ENCODE data around the gene CD4. TPM values are rescaled to one million over a fixed set of nuclear protein-coding genes. Genes with fewer than 3 reads are reported as not detected.

CD4 gene
- total RNA-seq, 1 donor from 2014 or later = not detected

DNA sequence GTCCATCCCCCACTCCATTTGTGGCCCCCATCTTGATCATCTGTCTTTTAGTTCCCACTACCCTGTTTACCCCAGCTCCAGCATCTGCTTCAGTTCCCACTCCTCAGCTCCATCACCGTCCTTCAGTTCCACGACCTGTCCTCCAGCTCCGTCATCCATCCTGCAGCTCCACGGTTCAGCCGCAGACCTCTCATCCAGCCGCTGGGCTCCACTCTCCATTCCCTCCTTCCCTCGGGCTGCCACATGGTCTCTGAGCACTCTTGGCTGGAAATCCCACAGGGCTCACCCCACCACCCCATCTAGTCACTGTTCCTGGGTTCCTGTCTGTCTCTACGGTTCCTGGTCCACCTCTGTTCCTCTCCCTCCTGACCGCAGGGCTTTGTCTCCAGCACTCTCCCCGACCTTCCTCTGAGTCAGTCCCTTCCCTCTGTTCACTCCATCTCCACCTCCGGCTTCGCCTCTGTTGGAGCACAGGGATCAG, 35.6 kb downstream of the CD4 start:
- H3K27me3 ChIP-seq (ENCODE audit: control insufficient read depth, insufficient read depth, low read length) = peaks cover 23% of the 10 kb centered on the region
- H3K36me3 ChIP-seq (ENCODE audit: control insufficient read depth, insufficient read depth, low read length) = no peaks in the 10 kb centered on the region
- DNase-seq (ENCODE audit: low read depth) = peak; percentile 43
- H3K4me3 ChIP-seq (ENCODE audit: low read depth, low read length) = no peak overlapping the region
- no peak for FAIRE-seq
- TF ChIP-seq CTCF (IDR thresholded peaks at IDR 0.05; ENCODE audit: insufficient read depth, low read length, severe bottlenecking) = no peak

- H3K36me3 ChIP-seq (ENCODE audit: control insufficient read depth, insufficient read depth, low read length) = no peaks in the 10 kb centered on the region
- peaks cover 21% of the 10 kb centered on the region for H3K27me3 ChIP-seq (ENCODE audit: control insufficient read depth, insufficient read depth, low read length)
- DNase-seq (ENCODE audit: low read depth) = peak; percentile 68
- H3K4me3 ChIP-seq (ENCODE audit: low read depth, low read length) = no peak overlapping the region
- FAIRE-seq = no peak
- TF ChIP-seq CTCF (IDR thresholded peaks at IDR 0.05; ENCODE audit: insufficient read depth, low read length, severe bottlenecking) = peak; percentile 96
Observed at GRCh38 chr12:6825398-6826124, 36.2 kb downstream of the CD4 start.

GRCh38 chr12:6826125-6826733, 36.9 kb downstream of the CD4 start:
- no peak overlapping the region for H3K4me3 ChIP-seq (ENCODE audit: low read depth, low read length)
- no peak for FAIRE-seq
- DNase-seq (ENCODE audit: low read depth) = no peak
- TF ChIP-seq CTCF (IDR thresholded peaks at IDR 0.05; ENCODE audit: insufficient read depth, low read length, severe bottlenecking) = no peak
- peaks cover 18% of the 10 kb centered on the region for H3K27me3 ChIP-seq (ENCODE audit: control insufficient read depth, insufficient read depth, low read length)
- no peaks in the 10 kb centered on the region for H3K36me3 ChIP-seq (ENCODE audit: control insufficient read depth, insufficient read depth, low read length)

- Histone ChIP-seq H3K36me3 (ENCODE audit: control insufficient read depth, insufficient read depth, low read length) (peaks cover 2% of the 10 kb centered on the region), H3K4me3 (ENCODE audit: low read depth, low read length) (no peak overlapping the region), H3K27me3 (ENCODE audit: control insufficient read depth, insufficient read depth, low read length) (peaks cover 14% of the 10 kb centered on the region)
- TF ChIP-seq CTCF (IDR thresholded peaks at IDR 0.05; ENCODE audit: insufficient read depth, low read length, severe bottlenecking) = no peak
- DNase-seq (ENCODE audit: low read depth) (no peak), FAIRE-seq (no peak)
Observed at GRCh38 chr12:6826734-6827436, 37.6 kb downstream of the CD4 start.

- peaks cover 8% of the 10 kb centered on the region for H3K27me3 ChIP-seq (ENCODE audit: control insufficient read depth, insufficient read depth, low read length)
- FAIRE-seq (peak; percentile 79), DNase-seq (ENCODE audit: low read depth) (peak; percentile 56)
- TF ChIP-seq CTCF (IDR thresholded peaks at IDR 0.05; ENCODE audit: insufficient read depth, low read length, severe bottlenecking) = no peak
- H3K4me3 ChIP-seq (ENCODE audit: low read depth, low read length) = no peak overlapping the region
- peaks cover 2% of the 10 kb centered on the region for H3K36me3 ChIP-seq (ENCODE audit: control insufficient read depth, insufficient read depth, low read length)
Observed at GRCh38 chr12:6827437-6827911, 38.1 kb downstream of the CD4 start.
